CD4-positive, alpha-beta T cell treated with Interleukin-15 for 4 hours (primary cell): ENCODE data around the gene S1PR5.
A peak's percentile ranks its signal among the peaks of the same experiment; 100 is the strongest.

Experiments
- DNase-seq: peaks from one replicate; pipeline ENCODE4 v3.0.0-alpha.2; 2020; ENCODE audit warnings: low spot score

The S1PR5 gene

DNA sequence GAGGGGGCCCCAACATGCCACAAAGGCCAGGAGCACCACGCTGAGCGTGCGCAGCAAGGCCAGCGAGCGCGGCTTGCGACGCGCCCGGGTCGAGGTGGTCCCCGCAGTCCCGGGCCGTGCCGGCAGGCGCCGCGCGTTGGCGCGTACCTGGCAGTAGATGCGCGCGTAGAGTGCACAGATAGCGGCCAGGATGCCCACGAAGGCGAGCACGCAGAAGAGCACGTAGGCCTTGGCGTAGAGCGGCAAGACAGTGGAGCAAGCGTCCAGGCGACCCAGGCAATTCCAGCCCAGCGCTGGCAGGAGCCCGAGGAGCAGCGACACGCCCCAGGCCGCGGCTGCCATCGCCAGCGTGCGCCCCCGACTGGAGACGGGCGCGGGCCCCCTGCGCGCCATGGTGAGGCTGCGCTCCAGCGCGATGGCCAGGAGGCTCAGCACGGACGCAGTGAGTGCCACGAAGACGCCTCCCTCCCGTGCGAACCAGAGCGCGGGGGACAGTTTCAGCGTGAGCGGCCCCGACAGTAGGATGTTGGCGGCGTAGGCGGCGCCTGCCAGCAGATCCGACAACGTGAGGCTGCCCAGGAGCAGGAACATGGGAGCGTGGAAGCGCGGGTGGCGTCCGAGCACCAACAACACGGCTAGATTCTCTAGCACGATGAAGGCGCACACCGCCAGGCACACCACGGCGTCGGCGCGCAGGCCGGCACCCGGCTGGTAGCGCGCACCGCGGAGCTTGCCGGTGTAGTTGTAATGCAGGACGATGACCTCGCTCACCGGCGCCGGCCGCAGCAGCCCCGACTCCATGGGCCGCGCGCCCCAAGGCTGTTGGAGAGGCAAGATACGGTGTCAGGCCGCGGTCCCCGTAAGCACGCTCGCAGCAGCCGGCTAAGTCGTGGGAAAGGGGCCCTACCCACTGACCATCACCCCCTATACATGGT is 2.8 kb downstream of the S1PR5 start:
- DNase-seq = no peak

DNA sequence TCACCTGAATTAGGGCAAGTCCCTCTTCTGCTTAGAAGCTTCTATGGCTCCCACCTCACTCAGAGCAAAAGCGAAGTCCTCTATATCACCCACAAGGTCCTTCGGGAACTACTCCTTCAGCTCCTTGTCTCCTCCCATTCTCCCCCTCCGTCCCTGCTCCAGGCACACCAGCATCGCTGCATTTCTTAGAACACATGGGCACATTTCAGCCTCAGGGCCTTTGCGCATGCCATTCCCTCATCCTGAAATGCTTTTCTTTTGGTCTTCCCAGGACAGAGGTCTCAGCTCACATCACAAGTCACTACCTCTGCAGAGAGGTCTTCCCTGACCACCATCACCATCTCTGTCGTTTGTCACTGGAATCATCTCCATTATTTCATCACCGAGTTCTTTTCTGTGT is 4.0 kb downstream of the S1PR5 start:
- no peak for DNase-seq

DNA sequence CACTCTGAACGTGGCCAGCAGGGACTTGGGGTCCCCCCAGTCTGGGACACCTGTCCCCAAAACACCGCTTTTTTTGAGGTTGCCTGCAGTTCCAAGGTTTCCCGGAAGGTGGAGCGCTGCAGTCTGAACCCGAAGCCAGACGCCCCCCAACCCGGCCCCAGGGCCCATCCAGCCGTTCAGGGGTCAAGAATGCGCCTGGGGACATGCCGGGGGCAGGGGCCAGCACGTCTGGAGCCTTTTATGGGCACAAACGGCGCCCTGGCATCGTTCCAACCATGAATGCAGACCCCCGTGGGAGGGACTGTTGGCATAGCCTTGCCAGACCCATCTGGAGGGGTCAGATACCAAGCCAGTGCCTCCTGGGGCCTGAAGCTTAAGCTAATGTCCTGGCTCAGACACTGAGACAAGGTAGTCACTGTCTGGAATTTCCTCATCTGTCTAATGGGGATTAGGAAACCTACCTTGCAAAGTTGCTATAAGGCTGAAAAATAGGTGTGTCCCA is 6.9 kb downstream of the S1PR5 start:
- peak; percentile 62 for DNase-seq

DNA sequence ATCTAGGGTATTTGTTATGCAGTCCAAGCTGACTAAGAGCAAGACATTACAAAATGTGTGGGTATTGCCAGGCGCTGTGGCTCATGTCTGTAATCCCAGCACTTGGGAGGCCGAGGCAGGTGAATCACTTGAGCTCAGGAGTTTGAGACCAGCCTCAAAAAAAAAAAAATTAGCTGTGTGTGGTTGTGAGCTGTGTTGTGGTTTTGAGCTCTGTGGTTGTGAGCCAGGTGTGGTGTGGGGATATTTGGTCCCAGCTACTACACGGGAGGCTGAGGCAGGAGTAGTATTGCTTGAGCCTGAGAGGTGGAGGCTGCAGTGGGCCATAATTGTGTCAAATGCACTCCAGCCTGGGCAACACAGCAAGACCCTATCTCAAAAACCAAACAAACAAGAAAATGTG is 8.5 kb downstream of the S1PR5 start:
- DNase-seq = no peak

- no peak for DNase-seq
Measured at GRCh38 chr19:10508036-10508435, 9.2 kb downstream of the S1PR5 start.

DNA sequence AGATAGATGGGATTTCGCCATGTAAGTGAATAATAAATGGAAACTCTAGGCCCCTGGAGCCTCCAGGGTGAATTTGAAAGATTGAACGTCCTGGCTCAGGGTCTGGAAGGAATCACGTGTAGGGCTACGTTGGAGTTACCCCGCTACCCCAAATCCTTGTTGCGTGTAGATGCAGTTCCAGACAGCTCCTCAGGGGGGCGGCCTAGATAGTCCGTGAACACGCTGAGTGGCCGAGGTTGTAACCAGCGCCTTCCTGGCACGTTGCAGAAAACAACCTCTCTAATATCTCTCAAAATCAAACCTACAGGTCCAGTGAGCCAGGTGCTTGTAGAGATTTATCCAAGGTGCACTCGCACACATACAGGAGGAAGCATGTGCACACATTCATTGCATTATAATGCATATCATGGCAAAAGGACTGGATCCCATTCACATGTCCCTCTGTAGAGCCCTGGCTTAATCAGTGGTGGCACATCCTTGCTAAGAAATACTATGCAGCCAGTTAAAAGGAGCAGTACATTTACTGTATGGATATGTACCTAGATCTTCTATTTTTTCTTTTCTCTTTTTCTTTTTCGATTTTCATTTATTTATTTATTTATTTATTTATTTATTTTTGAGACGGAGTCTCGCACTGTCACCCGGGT is 11.5 kb downstream of the S1PR5 start:
- DNase-seq = peak; percentile 86

- DNase-seq = no peak
Measured at GRCh38 chr19:10503002-10503789, 14.1 kb downstream of the S1PR5 start, which contains the start of gene KEAP1. Gene KEAP1 (minus strand): TSS chr19:10503356. CDS start chr19:10500033, 3,323 bp downstream.

- peak; percentile 91 for DNase-seq
Measured at GRCh38 chr19:10502524-10503001, 14.7 kb downstream of the S1PR5 start.

GRCh38 chr19:10501971-10502523 is 15.2 kb downstream of the S1PR5 start:
- DNase-seq = no peak

DNA sequence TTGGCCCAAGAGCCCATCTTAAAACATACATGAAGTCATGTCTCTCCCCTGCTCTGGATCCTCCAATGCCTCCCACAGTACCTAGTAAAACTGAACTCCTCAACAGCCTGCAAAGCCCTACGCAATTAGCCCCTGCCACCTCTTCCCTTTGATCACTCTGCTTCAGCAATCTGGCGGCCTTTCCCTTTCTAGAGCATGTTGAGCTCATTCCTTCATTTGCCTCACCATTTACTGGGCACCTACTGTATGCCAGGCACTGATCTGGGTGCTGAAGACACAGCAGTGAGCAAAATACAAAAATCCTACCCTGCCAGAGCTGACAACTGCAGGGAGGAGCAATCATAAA is 17.0 kb downstream of the S1PR5 start:
- no peak for DNase-seq

- DNase-seq = no peak
Measured at GRCh38 chr19:10499550-10500246, 17.5 kb downstream of the S1PR5 start.

DNA sequence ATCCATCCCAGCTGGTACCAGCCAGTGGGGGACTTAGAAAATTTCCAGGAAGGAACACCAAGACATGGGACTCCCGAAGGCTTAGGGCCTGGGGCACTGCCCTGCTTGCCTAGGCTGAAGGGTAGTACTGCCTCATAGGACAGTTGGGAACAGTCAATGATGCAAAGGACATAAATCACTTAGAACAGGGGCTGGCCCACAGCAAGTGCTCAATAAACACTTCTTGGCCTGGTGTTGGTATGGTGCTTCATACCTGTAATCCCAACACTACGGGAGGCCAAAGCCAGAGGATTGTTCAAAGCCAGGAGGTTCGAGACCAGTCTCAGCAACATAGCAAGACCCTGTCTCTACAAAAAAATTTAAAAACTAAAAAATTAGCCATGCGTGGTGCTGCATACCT is 19.9 kb downstream of the S1PR5 start:
- no peak for DNase-seq

DNA sequence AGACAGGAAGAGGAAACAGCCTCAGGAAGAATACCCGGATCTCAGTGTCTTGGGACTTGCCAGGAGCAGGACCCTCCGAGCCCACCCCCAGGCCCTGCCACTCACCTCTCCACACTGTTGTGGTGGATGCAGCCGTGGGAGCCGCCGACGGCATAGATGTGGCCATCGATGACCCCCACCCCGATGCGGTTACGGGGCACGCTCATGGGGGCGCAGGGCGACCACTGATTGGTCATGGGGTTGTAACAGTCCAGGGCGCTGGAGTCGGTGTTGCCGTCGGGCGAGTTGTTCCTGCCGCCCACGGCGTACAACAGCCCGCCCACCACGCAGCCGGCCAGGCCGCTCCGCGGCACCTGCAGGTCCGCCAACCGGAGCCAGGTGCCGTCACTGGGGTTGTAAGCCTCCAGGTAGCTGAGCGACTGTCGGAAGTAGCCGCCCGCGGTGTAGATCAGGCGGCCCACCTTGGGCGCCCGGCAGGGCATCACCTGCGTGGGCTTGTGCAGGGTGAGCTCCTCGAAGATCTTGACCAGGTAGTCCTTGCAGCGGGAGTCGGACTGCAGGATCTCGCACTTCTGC is 25.7 kb downstream of the S1PR5 start:
- no peak for DNase-seq

GRCh38 chr19:10486551-10486950 is 30.7 kb downstream of the S1PR5 start:
- DNase-seq = no peak

DNA sequence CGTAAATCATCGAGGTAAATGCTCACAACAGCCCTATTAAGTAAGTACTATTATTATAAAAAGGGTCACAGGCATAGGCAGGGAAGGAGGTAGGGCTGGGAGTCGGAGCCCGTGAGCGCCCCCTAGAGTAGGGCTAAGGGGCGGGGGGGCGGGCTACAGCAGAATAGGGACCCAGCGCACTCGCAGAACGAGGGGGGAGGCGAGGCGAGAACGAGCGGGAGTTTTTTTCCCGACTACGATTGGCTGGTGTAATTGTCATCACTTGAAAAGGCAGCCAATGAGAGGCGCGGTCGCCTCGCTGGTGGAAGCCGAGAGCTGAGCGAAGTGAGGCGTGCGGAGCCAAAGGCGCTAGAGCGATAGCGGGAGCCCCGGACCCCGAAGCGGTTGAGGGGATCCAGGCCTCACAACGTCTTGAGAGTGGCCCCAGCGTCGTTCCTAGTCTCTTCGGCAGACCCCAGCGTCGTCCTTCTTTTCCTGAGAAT is 38.3 kb downstream of the S1PR5 start:
- DNase-seq = peak; percentile 92

GRCh38 chr19:10478476-10478875 is 38.8 kb downstream of the S1PR5 start:
- no peak for DNase-seq

DNA sequence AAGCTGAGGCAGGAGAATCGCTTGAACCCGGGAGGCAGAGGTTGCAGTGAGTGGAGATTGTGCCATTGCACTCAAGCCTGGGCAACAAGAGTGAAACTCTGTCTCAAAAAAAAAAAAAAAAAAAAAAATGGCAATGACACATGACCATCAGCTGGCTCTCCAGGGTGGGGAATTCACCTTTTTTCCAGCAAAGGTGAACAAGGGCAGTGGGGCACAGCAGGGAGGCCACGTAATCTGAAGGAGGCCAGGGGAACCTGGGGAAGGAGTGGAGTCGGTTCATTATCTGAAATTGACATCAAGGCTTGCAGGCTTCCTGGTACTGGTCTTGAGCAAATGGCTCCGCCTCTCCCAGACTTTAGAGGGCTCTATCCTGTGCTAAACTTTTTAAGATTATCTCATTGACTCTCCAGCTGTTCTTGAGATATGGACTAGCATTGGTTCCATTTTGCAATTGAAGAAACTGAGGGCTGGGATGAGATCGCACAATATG is 42.2 kb downstream of the S1PR5 start:
- DNase-seq = no peak

DNA sequence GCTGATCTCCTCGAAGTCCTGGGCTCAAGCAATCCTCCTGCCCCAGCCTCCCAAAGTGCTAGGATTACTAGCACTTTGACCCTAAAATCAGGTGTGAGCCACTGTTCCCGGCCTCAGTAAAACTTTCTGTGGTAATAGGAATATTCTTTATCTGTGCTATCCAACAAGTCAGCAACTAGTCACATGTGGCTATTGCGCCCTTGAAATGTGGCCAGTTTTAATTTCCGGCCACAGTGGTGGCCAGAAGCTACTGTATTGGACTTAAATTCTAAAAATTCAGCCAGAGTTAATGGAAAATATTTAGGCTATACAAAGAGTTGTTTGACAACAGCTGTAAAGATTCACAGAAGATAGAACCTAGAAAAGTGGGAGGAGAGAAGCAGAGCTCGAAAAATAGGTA is 44.1 kb downstream of the S1PR5 start:
- no peak for DNase-seq

GRCh38 chr19:10471909-10472308 is 45.3 kb downstream of the S1PR5 start:
- DNase-seq = peak; percentile 31

DNA sequence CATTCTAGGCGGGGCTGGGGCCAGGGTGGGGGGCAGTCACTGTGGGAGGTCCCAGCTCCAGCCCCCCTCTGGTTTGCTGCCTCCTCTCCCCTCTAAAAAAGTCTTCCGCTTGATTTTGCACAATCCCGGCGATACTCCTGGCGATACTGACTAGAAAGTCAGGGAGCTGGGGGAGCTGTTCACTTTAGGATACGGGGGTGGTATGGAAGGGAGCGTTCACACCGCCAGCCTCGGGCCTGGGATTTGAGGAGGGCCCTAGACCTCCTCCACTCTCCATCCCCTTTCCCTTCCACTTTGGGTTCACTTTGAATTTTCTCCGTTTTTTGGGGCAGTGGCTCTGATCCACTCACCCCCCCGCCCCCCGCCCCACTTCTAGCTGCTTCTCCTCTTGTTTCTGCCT is 49.1 kb downstream of the S1PR5 start:
- DNase-seq = no peak
